UCSD-AML1 (cell line): ENCODE data around the gene PHAX.
"Not testable (repeated sequence)": the region's sequence is repeated elsewhere in the genome, so short reads cannot be mapped to it uniquely, and the experiment has no call there.

ENCODE experiments used
- DNase-seq: peaks from one replicate; lab custom pipeline; 2025; ENCODE audit not compliant: unreplicated experiment; lab: John Stamatoyannopoulos, UW

The PHAX gene, protein sequence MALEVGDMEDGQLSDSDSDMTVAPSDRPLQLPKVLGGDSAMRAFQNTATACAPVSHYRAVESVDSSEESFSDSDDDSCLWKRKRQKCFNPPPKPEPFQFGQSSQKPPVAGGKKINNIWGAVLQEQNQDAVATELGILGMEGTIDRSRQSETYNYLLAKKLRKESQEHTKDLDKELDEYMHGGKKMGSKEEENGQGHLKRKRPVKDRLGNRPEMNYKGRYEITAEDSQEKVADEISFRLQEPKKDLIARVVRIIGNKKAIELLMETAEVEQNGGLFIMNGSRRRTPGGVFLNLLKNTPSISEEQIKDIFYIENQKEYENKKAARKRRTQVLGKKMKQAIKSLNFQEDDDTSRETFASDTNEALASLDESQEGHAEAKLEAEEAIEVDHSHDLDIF

DNA sequence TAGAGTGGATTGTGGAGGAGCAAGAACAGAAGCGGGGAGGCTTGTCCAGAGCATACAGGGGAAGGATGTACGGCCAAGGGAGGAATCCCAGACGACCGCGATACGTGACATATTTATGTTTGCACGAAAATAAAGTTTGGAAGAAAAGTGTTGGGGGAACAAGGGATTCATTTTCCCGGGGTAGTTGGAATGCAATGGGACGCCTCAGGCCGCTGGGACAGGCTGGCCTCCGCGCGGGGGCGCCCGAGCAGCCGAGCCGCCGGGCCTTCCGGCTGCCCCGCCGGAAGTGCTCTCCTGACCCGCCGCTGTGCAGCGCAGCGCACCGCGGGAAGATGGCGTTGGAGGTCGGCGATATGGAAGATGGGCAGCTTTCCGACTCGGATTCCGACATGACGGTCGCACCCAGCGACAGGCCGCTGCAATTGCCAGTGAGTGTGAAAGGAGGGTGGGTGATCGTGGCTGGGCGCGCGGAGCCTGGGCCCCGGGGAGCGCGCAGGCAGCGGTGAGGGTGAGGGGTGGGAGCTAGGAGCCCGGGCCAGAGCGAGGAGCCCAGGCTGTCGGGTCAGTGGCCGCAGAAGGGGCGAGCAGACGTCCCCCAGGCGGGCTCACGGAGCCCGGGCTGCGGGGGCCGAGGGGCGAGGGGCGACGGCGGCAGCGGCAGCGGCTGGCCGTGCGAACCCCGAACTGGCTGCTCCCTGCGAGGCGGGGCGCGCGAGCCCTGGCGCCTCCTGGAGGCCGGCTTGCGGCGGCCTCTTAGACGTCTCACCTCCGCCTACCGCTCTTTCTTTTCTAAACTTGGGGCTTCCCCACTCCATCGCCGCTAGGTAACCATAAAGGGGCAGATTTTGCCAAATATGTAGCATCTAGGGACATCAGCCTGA is at the start of gene PHAX:
Gene PHAX (plus strand): TSS at position 317 of the 881 bp plus-strand sequence. CDS start 16 bp downstream, at position 333.
- DNase-seq: peak; percentile 85

DNA sequence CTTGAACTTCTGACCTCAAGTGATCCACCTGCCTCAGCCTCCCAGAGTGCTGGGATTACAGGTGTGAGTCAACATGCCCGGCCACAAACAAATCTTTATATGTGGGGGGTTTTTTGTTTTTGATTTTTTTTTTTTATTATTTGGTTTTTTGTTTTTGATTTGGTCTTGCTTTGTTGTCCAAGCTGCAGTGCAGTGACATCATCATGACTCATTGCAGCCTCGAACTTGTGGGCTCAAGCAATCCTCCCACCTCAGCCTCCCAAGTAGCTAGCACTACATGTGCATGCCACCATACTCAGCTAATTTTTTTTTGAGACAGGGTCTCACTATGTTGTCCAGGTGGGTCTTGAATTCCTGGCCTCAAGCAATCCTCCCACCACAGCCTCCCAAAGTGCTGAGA is 48.1 kb upstream of the PHAX start:
- no peak for DNase-seq

DNA sequence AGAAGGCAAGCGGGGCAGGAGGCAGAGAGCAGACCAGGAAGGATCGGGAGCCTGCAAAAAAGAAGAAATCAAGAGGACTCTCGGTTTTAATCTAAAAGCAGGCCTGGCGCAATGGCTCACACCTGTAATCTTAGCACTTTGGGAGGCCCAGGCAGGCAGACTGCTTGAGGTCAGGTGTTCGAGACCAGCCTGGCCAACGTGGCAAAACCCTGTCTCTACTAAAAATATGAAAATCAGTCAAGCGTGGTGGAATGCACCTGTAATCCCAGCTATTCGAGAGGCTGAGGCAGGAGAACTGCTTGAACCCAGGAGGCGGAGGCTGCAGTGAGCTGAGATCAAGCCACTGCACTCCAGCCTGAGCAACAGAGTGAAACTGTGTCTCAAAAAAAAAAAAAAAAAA is 45.6 kb upstream of the PHAX start:
- not testable (repeated sequence) for DNase-seq

DNA sequence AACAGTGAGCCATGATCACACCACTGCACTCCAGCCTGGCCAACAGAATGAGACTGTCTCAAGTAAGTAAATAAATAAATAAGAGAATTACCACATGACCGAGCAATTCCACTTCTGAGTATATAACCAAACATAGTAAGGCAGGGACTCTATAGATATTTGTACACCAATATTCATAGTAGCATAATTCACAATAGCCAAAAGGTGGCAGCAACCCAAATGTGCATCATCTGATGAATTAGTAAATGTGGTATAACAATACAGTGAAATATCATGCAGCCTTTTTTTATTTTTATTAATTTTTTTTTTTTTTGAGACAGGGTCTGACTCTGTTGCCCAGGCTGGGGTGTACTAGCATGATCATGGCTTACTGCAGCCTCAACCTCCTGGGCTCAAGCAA is 38.8 kb upstream of the PHAX start:
- DNase-seq: no peak

DNA sequence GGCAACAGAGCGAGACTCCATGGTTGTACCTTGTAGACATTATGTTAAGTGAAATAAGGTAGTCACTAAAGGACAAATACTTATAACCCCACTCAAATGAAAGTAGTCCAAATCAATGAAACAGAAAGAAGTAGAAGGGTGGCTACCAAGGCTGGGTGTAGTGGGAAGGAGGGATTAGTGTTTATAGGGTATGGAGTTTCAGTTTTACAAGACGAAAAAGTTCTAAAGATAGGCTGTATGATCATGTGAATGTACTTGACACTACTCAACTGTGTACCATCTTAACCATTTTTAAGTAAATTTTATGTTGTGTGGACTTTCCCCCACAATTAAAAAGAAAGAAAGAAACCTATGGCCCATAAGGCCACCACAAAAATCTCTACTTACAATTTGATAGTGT is 37.9 kb upstream of the PHAX start:
- no peak for DNase-seq

DNA sequence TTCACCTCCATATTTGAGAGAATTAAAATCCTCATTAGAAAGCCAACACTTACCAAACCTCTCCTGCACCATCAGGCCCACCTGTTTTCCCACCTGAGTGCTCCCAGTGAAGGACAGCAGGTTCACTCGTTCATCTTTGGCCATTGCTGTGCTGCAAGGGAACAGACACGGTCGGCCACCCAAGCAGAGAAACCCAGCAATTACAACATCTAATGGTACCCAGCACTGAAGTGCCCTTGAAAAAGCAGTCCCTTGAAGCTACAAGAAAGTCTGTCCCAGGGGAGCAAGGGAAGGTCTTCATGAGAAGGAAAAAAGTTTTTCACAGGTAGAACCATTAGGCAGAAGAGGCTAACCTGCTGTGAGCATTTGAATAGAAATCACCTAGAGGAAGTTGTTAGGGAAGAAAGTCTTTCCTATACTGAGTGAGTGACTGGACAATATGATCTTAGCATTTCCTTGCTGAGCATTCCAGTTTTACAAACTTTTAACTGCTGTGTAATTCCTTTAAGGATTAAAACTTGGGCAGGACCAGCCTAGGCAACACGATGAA is 32.5 kb upstream of the PHAX start:
- DNase-seq: no peak

DNA sequence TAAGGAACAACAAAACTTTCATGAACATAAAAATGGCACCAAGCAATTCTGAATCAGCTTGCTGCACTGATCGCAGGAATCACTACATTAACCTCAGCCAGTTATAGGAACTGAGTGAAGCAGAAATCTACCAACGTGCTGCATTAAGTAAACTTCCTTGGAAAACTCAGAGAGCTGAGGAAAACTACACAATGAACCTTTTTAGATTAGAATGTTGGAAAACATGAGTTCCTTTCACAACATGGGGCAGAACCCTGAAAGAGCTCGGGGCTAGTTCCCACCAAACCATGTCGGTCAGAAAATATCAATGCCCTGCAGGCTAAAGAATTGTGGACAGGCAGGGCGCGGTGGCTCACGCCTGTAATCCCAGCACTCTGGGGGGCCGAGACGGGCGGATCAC is 25.1 kb upstream of the PHAX start:
- DNase-seq: no peak

DNA sequence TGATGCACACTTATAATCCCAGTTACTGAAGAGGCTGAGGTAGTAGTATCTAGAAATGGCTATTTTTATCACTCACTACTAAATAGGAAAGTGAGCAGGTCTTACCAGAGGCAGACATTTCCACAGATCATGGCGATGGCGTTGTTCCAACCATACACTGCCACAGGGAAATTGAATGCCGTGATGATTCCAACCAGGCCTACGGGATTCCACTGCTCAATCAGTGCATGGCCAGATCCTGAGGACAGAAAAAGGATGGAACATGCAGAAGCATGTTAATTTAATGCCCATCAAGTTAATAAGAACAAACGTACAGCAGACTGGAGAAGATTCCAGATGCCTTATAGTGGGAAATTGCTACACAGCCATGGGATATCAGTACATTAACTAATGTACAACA is 23.8 kb upstream of the PHAX start:
- DNase-seq: no peak

DNA sequence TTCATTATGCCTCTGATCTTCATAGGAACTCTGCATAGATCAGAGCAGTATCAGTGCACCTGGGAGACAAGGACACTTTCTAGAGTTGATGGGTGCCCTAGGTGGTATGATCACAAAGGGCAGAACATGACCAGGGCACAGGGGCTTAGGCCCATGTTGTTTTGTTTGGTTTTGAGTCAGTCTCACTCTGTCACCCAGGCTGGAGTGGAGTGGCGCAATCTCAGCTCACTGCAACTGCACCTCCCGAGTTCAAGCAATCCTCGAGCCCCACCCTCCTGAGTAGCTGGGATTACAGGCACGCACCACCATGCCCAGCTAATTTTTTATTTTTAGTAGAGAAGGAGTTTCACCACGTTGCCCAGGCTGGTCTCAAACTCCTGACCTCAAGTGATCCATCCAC is 23.3 kb upstream of the PHAX start:
- DNase-seq: no peak

DNA sequence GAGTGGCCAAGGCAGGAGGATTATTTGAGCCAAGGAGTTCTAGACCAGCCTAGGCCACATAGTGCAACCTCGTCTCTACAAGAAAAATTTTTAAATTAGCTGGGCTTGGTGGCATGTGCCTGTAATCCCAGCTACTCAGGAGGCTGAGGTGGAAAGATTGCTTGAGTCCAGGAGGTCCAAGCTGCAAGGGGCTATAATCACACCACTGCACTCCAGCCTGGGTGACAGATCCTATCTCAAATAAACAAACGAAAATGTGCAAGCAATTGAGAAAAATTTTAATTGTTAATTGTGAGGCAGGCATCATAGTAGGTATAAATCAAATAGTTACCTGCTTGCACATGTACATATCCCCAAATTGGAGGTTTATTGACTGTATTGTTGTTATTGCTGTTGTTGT is 21.0 kb upstream of the PHAX start:
- no peak for DNase-seq

DNA sequence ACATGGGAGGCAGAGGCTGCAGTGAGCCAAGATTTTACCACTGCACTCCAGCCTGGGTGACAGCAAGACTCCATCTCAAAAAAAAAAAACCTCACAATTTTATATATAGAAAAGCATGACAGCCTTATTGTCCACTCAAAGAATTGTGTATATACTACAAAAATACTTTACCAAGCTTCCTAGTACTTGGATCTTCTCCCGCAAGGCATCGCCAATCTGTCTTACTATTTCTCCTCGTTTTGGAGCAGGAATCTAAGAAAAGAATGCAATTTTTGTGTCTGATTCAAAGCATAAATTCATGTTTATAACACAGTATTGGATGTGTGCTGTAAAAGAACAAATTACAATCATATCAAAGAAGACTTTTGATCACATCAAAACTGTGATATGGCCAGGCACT is 17.0 kb upstream of the PHAX start:
- no peak for DNase-seq

DNA sequence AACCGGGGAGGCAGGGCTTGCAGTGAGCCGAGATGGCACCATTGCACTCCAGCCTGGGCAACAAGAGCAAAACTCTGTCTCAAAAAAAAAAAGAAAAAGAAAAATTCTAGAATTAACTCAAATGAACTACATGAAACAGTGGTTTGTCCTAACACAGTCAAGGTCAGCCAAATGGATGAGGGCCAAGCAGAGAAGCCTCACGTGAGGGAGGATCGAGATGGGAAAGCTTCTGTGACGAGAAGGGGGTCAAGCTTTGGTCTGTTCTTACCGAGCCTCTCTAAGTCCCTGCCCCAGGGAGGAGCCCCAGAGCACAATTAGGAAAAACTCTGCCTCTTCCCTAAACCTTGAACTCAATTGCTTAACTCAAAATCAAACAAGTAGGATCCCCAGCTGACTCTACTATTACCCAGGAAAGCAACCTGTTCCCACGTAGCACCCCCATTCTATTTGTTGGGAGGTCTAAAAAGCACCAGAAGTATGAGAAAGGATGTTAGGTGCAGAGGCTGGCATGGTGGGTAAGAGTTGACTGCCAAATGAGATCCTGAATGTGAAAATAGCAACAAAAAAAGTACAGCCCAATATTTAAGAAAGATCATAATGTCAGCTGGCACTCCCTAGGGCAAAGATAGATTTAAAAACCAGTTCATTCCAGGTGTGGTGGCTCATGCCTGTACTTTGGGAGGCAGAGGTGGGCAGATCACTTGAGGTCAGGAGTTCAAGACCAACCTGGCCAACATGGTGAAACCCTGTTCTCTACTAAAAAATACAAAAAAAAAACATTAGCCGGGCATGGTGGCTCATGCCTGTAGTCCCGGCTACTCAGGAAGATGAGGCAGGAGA is 13.0 kb upstream of the PHAX start:
- DNase-seq: no peak

DNA sequence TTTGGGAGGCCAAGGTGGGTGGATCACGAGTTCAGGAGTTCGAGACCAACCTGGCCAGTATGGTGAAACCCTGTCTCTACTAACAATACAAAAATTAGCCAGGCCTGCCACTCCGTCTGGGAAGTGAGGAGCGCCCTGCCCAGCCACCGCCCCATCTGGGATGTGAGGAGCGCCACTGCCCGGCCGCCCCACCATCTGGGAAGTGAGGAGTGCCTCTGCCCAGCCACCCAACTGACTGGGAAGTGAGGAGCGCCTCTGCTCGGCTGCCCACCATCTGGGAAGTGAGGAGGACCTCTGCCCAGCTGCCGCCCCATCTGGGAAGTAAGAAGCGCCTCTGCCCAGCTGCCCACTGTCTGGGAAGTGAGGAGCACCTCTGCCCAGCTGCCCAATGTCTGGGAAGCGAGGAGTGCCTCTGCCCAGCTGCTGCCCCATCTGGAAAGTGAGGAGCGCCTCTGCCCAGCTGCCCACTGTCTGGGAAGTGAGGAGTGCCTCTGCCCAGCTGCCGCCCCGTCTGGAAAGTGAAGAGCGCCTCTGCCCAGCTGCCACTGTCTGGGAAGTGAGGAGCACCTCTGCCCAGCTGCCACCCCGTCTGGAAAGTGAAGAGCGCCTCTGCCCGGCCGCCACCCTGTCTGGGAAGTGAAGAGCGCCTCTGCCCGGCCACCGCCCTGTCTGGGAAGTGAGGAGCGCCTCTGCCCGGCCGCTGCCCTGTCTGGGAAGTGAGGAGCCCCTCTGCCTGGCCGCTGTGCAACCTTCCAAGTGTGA is 11.0 kb upstream of the PHAX start:
- no peak for DNase-seq

DNA sequence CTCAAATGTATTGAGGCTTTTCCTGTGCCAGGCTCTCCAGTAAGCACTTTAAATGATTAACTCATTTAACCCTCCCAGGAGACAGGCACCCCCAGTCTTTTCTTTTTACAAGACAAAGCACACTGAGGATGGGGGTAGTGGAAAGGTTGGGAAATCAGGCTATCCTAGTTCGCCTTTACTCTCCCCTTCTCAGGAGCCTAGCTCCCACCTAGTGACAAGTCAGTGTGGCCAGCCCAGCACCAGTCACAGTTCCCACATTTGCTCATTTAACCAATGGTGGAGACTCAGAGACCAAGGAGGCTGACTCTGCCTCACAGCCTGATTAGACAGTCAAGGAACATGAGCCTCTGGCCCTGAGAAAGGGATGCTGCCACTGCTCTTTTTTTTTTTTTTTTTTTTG is 9.2 kb upstream of the PHAX start:
- DNase-seq: no peak

DNA sequence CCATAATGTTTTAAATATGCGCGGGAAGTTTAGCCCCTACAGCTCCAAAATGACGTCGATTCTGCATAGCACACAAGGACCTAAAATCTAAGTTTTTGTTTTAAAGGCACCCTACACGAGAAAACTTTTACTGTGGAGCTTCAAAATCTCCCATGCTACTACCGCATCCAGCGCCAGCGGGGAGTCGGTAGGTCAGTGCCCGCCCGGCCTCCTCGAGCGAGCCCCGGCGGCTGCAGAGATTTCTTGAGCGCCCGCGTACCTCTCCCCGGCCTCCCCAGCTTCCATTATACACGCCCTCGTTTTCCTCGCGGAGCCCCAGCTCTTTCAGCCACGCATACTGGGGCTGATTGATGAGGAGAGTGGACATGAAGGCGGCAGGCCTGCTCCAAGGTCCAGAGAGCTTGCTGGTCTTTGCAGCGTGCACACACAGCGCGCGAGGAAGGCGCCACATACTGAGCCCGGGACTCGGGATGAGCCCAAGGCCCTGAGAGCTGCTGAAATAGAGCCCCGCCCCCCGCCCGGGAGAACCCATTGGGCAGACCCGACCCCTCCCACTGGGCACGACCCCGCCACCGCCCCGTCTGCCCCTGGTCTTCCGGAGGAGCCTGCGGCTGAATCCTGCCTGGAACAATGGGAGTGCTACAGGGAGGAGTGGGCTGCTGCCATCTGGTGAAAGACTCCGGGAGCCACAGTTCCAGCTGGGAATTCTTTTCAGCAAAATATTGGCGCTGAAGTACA is 5.8 kb upstream of the PHAX start, which contains the start of gene ALDH7A1:
Gene ALDH7A1 (minus strand): TSS at position 472 of the 738 bp plus-strand sequence. CDS start 21 bp downstream, at position 451.
- DNase-seq: peak; percentile 84

DNA sequence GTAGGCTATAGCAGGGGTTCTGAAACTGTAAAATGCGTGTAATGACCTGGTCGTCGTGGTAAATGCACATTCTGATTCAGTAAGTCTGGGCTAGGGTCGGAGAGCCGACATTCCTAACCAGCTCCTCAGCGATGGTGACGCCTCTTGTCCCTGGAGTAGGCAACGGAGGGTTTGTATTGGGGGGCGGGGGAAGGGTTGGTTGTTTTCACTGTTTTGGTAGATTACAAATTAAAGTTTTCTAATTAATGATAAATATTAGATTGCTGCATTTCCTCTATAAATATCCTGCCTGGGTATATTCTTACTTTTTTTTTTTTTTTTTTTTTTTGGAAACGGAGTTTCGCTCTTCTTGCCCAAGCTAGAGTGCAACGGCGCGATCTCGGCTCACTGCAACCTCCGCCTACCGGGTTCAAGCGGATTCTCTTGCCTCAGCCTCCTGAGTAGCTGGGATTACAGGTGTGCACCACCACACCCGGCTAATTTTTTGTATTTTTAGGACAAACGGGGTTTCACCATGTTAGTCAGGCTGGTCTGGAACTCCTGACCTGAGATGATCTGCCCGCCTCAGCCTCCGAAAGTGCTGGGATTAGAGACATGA is 5.2 kb upstream of the PHAX start:
- no peak for DNase-seq

DNA sequence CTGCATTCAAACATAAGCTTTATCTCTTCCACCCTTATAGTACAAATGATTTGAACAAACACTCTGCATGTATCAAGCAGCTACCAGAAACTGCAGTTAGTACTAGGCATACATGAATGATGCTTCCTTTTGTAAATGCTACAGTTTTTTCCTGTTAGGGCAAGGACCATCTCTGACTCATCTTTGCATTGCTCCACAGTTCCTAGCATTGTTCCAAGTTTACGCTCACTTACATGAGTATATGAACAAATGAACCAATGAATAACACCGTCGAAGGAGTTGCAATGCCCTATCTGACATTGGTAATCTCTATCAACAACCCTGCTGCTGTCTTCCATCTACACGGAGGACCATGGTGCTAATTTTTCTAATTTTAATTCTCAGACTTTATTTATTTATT is 3.6 kb upstream of the PHAX start:
- no peak for DNase-seq

DNA sequence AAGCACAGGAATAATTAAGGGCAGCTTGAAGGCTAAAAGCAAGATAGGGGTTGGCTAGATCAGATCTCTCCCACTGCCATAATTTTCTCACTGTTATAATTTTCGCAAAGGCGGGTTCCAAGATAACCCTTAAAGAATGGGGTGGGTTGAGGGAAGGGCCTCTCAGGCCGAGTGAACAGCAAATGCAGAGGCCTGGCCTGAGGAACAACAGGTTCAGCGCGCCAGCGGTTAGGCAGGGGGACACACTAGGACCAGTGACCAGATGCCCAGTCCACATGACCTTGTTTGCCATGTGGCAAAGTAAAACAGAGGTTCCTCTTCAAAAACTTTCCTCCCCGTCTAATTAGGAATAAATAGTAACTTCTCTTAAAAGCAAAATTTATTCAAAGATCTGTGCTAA is 1.2 kb upstream of the PHAX start:
- DNase-seq: no peak

DNA sequence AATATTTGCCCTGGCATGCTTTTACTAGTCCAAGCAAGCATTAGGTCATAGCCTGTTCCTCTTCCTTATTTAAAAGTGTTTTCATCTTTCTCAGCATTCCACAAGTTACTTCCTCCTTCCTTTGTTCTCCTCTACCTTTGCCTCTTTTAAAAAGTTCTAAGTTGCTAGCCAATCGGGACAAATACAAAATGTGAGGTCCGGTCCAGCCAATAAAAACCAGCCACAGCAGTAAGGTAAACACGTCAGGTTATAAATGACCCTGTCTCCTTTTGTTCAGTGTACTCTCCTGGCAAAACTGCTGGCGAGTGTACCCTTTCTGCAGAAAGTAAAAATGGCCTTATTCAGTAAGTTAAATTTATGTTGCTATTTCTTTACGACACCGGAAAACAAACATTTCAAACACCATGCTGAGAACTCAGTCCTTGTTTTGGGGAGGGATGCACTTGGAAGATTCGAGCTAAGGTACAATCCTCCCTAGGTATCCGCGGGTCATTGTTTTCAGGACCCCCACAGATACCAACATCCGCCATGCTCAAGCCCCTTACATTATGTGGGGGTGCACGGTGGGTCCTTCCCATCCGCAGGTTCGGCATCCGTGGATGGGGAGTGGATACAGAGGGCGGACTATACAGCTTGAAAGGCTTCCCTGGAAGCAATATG is 646 bp upstream of the PHAX start:
- not testable (repeated sequence) for DNase-seq
